GM20000 (cell line): ENCODE results near the gene ADGRD1.

ENCODE experiments used
- DNase-seq: peaks from one replicate; pipeline ENCODE4 v3.0.0; 2012; ENCODE audit warnings: low spot score
- TF ChIP-seq, protein P1 (sequence below): IDR thresholded peaks from 2 replicates; pipeline ENCODE4 v1.5.1; 2012; ENCODE audit warnings: mild to moderate bottlenecking, control low read depth; ENCODE audit errors: extremely low read depth, missing control alignments

ADGRD1 gene

DNA sequence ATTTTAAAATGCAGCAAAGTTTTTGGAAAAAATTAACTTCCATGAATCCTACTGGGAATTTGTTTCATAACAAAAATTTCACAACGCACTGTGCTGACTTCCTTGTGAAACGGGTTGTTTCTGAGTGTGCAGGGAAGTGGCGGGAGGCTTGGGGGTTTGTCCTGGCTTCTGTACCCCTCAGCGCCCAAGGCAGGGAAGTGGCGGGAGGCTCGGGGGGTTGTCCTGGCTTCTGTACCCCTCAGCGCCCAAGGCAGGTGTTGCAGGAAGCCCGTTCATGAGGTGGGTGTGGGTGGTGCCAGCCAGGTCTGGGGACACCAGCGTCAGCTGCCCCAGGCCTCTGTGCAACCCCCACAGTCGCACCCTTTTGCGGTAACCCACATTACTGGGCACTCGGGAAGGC lies 25.1 kb downstream of the ADGRD1 start:
- DNase-seq = no peak
- TF ChIP-seq, protein P1, sequence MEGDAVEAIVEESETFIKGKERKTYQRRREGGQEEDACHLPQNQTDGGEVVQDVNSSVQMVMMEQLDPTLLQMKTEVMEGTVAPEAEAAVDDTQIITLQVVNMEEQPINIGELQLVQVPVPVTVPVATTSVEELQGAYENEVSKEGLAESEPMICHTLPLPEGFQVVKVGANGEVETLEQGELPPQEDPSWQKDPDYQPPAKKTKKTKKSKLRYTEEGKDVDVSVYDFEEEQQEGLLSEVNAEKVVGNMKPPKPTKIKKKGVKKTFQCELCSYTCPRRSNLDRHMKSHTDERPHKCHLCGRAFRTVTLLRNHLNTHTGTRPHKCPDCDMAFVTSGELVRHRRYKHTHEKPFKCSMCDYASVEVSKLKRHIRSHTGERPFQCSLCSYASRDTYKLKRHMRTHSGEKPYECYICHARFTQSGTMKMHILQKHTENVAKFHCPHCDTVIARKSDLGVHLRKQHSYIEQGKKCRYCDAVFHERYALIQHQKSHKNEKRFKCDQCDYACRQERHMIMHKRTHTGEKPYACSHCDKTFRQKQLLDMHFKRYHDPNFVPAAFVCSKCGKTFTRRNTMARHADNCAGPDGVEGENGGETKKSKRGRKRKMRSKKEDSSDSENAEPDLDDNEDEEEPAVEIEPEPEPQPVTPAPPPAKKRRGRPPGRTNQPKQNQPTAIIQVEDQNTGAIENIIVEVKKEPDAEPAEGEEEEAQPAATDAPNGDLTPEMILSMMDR = no peak

DNA sequence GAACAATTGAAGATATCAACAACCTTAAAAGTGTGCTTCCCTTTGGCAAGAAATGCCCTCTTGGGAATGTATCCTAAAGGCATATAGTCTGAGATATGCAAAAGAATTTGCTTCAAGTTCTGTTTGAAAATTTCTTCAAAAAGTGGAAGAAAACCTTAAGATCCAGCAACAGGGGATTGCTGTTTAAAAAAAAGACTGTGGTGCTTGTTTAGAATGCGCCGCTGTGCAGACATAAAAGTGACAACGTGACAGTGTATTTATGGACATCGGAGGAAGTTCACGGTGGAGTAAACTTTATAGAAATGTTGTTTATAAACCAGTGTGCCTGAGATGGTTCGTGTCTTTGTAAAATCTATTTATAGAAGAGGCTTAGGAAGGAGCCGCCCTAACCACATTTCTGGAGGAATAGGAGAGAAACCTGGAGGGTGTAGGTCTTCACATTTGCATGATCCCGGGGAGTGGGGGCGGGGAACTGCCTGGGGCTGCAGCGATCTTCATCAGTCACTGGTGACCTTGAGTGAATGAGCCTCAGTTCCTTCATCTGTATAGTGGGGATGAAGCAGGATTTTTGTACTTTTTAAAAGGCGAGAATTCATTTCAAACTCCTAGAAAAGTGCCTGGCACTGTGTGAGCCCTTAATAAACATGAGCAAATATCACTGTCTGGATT lies 27.5 kb downstream of the ADGRD1 start:
- no peak for DNase-seq
- TF ChIP-seq, protein P1 = no peak

DNA sequence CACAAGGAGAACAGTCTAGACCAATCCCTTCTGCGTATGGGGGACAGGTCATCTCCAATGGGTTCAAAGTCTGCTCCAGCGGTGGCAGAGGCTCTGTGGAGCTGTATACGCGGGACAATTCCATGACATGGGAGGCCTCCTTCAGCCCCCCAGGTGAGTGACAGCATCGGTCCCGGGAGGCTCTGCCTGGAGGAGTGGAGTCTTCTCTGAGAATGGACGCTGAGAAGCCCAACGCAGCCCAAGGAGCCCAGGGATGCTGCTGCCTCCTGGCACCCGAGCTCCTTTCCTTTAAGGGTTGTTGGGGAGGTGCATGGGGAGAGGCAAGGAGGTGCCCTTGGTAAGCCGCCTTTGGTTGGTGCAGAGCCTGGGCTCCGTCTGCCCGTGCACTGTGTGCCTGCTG lies 28.2 kb downstream of the ADGRD1 start:
- DNase-seq = no peak
- TF ChIP-seq, protein P1 = no peak

DNA sequence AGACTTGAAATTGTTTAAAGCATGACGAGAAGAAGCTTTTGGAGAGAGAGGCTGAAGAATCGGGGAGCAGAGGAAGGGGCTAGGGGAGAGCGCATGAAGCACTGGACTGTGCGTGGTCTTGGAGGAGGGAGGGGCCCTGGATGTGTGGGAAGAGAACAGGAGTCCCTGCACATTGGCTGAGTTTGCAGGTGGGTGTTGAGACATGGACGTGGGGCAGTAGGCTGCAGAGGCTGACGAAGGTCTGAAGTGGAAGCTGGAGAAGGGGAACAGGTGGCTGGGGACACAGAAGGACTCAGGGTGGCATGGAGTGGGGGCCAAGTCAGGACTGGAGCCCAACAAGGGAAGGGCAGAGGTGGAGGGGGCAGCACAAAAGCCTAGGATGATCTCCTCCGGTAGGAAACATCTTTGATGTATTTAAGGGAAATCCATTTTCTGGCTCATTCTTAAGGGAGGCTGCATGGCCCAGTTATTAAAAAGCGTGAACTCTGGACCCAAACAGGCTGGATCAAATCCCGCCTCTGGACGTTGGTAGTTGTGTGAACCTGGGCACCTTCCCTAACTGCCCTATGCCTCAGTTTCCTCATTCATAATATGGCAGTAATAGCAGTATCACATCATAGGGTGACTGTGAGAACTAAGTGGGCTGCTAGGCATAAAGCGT lies 29.0 kb downstream of the ADGRD1 start:
- no peak for DNase-seq
- TF ChIP-seq, protein P1 = no peak

DNA sequence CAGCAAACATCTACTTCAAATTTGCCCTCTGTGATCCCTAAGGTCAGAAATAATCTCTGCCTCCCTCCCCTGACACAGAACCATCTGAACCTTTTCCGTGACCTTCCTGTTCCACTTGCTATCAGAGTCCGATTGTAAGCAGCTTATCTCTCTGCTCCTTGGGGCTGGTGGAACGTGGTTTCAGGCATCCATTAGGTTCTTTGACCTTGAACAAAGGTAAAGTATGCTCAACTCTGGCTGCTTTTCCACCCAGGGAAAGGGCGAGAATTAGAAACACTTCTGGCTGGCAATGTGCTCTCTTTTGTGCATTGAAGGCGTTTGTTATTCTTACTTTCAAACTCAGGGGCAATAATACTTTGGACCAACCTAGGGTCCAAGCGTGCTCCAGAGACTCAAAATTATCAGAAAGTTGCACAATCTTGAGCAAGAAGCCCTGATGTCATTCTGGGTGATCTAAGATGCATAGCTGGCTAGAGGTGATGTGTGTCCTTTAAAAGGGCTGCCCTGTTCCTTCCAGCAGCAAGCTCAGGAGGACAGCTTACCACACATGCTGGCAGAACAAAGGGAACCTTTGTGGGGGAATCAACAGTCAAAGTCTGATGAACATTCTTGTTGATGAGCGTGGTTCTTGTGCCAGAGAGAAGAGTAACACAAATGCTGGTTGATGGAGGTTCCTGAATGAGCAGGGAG lies 29.8 kb downstream of the ADGRD1 start:
- TF ChIP-seq, protein P1 = no peak

DNA sequence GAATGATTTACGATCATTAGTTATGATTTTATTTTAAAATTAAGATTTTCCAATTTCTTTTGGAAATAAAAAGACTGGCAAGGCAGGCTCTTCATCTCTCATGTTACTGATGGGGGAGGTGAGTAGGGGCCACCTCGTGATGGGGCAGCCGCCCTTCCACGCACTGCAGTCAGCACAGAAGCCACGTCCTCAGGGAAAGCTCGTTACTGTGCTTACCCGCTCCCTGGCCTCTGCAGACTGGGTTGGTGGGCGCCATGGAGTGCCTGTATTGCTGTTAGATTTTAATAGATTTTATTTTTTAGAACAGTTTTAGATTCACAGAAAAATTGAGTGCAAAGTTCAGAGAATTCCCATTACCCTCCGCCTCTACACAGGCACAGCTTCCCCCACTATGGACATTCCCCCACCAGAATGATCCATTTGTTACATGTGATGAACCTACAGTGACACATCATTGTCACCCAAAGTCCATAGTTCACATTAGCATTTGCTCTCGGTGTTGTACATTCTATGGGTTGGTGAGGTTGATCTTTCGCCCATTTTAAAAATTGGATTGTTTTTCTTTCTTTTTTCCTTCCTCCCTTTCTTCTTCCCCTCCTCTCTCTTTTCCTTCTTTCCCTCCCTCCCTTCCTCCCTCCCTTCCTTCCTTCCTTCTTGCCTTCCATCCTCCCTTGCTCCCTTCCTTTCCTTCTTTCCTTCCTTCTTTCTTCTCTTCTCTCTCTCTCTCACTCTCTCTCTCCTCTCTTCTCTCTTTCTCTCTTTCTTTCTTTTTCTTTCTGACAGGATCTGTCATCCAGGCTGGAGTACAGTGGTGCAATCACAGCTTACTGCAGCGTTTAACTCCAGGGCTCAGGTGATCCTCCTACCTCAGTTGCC lies 30.7 kb downstream of the ADGRD1 start:
- no peak for DNase-seq
- TF ChIP-seq, protein P1 = no peak

More for the DNA sequence above, 29.8 kb downstream of the ADGRD1 start:
- DNase-seq = no peak
